K562 (cell line): Measurements from ENCODE around the gene FAM114A1. TPM values are rescaled to one million over a fixed set of nuclear protein-coding genes. Genes with fewer than 3 reads are reported as not detected.

ENCODE experiments used
- ATAC-seq: fragments of 200-7000 bp; cut with Tn5 transposase; 3 replicates; pipeline ENCODE4 v1.9.1; 2020; ENCODE audit warnings: moderate library complexity
- BruUV-seq: library from RNA; stranded (reverse); fragments of 400-500 nt; replicated peaks from 2 replicates; lab custom pipeline; 2021; lab: Mats Ljungman, UMichigan
- CTCF ChIA-PET: fragments of 300-600 bp; formaldehyde crosslinking; extraction: SDS; loops from one replicate; lab custom pipeline; 2021; ENCODE audit warnings: low intra/inter-chr PET ratio; lab: Yijun Ruan, JAX
- POLR2A ChIA-PET: fragments of 300-600, 350-650 bp; sonication (Branson Sonifier 250); formaldehyde crosslinking; extraction: SDS; loops from one replicate; lab custom pipeline; 2021; ENCODE audit warnings: antibody characterized with exemption, inconsistent platforms; lab: Yijun Ruan, JAX
- DNase-seq, 4 experiments: peaks; one replicate each; pipeline versions ENCODE4 v3.0.0 to v3.0.0-alpha.2; 2011 to 2018; ENCODE audit warnings: low spot score in 3 of 4, mixed read lengths in 3 of 4; ENCODE audit errors: extremely low read depth in 1 of 4
- FAIRE-seq: peaks from 2 replicates; lab custom pipeline; 2011; peaks lifted over from hg19 to GRCh38; lab: Jason Lieb, UNC
- H2AFZ ChIP-seq: 2 replicates; pipeline ENCODE4 v1.6.0; 2011; ENCODE audit warnings: low read depth, low read length, control low read depth, inconsistent platforms
- H3K27ac ChIP-seq: fragments of 200-600 bp; 3 replicates; pipeline ENCODE4 v1.8.0; 2011; ENCODE audit warnings: low read depth, mild to moderate bottlenecking, control low read depth, inconsistent platforms, low read length, moderate library complexity, mixed read lengths; ENCODE audit errors: extremely low read depth
- H3K27me3 ChIP-seq, 2 experiments: fragments of 300-600 bp in 1 of 2; 2 replicates in 1 of 2; 3 replicates in 1 of 2; pipeline versions ENCODE4 v1.6.0 to v1.8.0; 2011; ENCODE audit warnings: inconsistent platforms in 2 of 2, low read length in 2 of 2, mild to moderate bottlenecking in 1 of 2, mixed read lengths in 1 of 2, moderate library complexity in 1 of 2; ENCODE audit not compliant: control insufficient read depth in 2 of 2, insufficient read depth in 2 of 2
- H3K36me3 ChIP-seq: fragments of 300-600 bp; 3 replicates; pipeline ENCODE4 v1.8.0; 2011; ENCODE audit warnings: mild to moderate bottlenecking, low read length, inconsistent platforms; ENCODE audit not compliant: control insufficient read depth, insufficient read depth
- H3K4me1 ChIP-seq, 2 experiments: fragments of 200-600 bp in 1 of 2; replicated peaks in 1 of 2; 2 replicates in 1 of 2; 3 replicates in 1 of 2; pipeline versions ENCODE4 v1.5.1 to v1.8.0; 2011; ENCODE audit warnings: inconsistent platforms in 2 of 2, low read length in 2 of 2, mild to moderate bottlenecking in 1 of 2, mixed read lengths in 1 of 2, moderate library complexity in 1 of 2; ENCODE audit not compliant: control insufficient read depth in 2 of 2, insufficient read depth in 2 of 2
- H3K4me2 ChIP-seq: 2 replicates; pipeline ENCODE4 v1.6.1; 2011; ENCODE audit warnings: low read length, control low read depth, inconsistent platforms, mixed read lengths; ENCODE audit not compliant: insufficient read depth
- H3K4me3 ChIP-seq: fragments of 200-600 bp; sonication (generic), shearing (Covaris generic); 2 replicates; pipeline ENCODE4 v1.5.1; 2016; ENCODE audit warnings: control low read depth, inconsistent platforms
- H3K79me2 ChIP-seq: fragments of 200-600 bp; 3 replicates; pipeline ENCODE4 v1.8.0; 2011; ENCODE audit warnings: low read length, inconsistent platforms; ENCODE audit not compliant: control insufficient read depth, insufficient read depth
- H3K9ac ChIP-seq, 2 experiments: 2 replicates each; pipeline versions ENCODE4 v1.6.0 to v1.6.1; 2011; ENCODE audit warnings: low read depth in 2 of 2, low read length in 2 of 2, control low read depth in 1 of 2, inconsistent platforms in 1 of 2, mild to moderate bottlenecking in 1 of 2, mixed read lengths in 1 of 2; ENCODE audit not compliant: insufficient read depth in 1 of 2
- H3K9me1 ChIP-seq: one replicate; pipeline ENCODE4 v1.6.0; 2011; ENCODE audit warnings: inconsistent platforms, mild to moderate bottlenecking, low read length, moderate library complexity; ENCODE audit not compliant: control insufficient read depth, insufficient read depth
- H3K9me3 ChIP-seq: replicated peaks from 2 replicates; pipeline ENCODE4 v1.5.1; 2011; ENCODE audit warnings: low read depth, low read length, inconsistent platforms; ENCODE audit not compliant: control insufficient read depth, insufficient read depth
- H4K20me1 ChIP-seq: replicated peaks from 2 replicates; pipeline ENCODE4 v1.6.1; 2011; ENCODE audit warnings: low read length, inconsistent platforms, mixed read lengths; ENCODE audit not compliant: control insufficient read depth, insufficient read depth
- CBX5 ChIP-seq: IDR thresholded peaks from 2 replicates; pipeline ENCODE4 v1.6.1; 2014; ENCODE audit warnings: low read depth, borderline replicate concordance
- CHD7 ChIP-seq: fragments of 200-600 bp; sonication (generic); IDR thresholded peaks from one replicate; pipeline ENCODE4 v1.6.1; 2012; ENCODE audit warnings: mild to moderate bottlenecking, low read depth, low read length, inconsistent platforms
- EP300 ChIP-seq: IDR thresholded peaks from 2 replicates; pipeline ENCODE4 v1.6.1; 2012; ENCODE audit warnings: low read length, improper control_type of control experiment
- GABPA ChIP-seq: fragments of 200-800 bp; sonication (Bioruptor generic); conservative IDR thresholded peaks from 2 replicates; pipeline ENCODE4 v1.6.1; 2016; ENCODE audit warnings: low read depth, missing genetic modification characterization, missing compliant biosample characterization
- MYC ChIP-seq, 2 experiments: fragments of 250-450 bp in 1 of 2; sonication (Bioruptor Pico) in 1 of 2; IDR thresholded peaks; 2 replicates each; pipeline versions ENCODE4 v1.5.1 to v1.6.1; 2012 to 2021; ENCODE audit warnings: low read depth in 2 of 2, borderline replicate concordance in 1 of 2, improper control_type of control experiment in 1 of 2, low read length in 1 of 2, mild to moderate bottlenecking in 1 of 2, moderate library complexity in 1 of 2
- SMARCA5 ChIP-seq: fragments of 450-650 bp; IDR thresholded peaks from 2 replicates; pipeline ENCODE4 v1.6.1; 2016
- SREBF2 ChIP-seq: sonication (generic); formaldehyde crosslinking; IDR thresholded peaks from 2 replicates; pipeline ENCODE4 v1.4.0; 2020; ENCODE audit warnings: mild to moderate bottlenecking, missing genetic modification reagents
- ZFP1 ChIP-seq: fragments of 450-650 bp; formaldehyde crosslinking; IDR thresholded peaks from 2 replicates; pipeline ENCODE4 v1.4.0; 2020; ENCODE audit warnings: mild to moderate bottlenecking, mixed read lengths
- ZNF707 ChIP-seq: fragments of 250-450 bp; sonication (Bioruptor Pico); conservative IDR thresholded peaks from 2 replicates; pipeline ENCODE4 v1.8.0; 2022; ENCODE audit warnings: inconsistent platforms, mild to moderate bottlenecking, moderate library complexity
- WGBS: fragments of 100-300 bp; shearing (Covaris generic); methylation state at CpG from one replicate; pipeline ENCODE4 v1.1.6; 2016; ENCODE audit warnings: low coverage, mixed read lengths; ENCODE audit not compliant: insufficient coverage; ENCODE audit errors: missing lambda C conversion rate; 5-methylcytosine and 5-hydroxymethylcytosine counted together
- in situ Hi-C: fragments of 300-500 bp; cut with MboI; formaldehyde crosslinking; loops from 4 replicates; pipeline ENCODE4 v1.15.0; 2018; ENCODE audit warnings: inconsistent platforms, mixed read lengths
- intact Hi-C: fragments of 100-400 bp; cut with micrococcal nuclease; formaldehyde crosslinking; loops from 2 replicates; pipeline ENCODE4 v1.14.2; 2022
- polyA plus RNA-seq, 8 experiments: library from polyadenylated mRNA; depleted of rRNA in 4 of 8; stranded (reverse) in 5 of 8; unstranded in 3 of 8; fragments of >200 nt; fragmentation: Nextera tagmentation in 2 of 8; fragmentation: Illumina TruSeq in 1 of 8; extraction: Ambion mirVana in 2 of 8; extraction: Trizol in 1 of 8; gene quantifications; 2 replicates each; pipeline versions ENCODE4 v1.2.1 to v1.2.3, GENCODE V29; 2011 to 2014; ENCODE audit warnings: inconsistent platforms in 1 of 8, missing spikeins in 1 of 8
- total RNA-seq, 7 experiments: library from RNA; depleted of rRNA in 6 of 7; stranded (reverse); fragments of >200 nt in 6 of 7; fragmentation: Illumina TruSeq in 2 of 7; extraction: Trizol in 2 of 7; gene quantifications; 2 replicates each; pipeline versions ENCODE4 v1.2.1 to v1.2.3, GENCODE V29; 2011 to 2021; ENCODE audit warnings: low replicate concordance in 1 of 7
- TF ChIP-seq, protein P1 (sequence below), 2 experiments: IDR thresholded peaks; 2 replicates each; pipeline ENCODE4 v1.6.1; 2011; ENCODE audit warnings: borderline replicate concordance in 1 of 2, control low read depth in 1 of 2, low read depth in 1 of 2, low read length in 1 of 2, mild to moderate bottlenecking in 1 of 2, mixed read lengths in 1 of 2, moderate library complexity in 1 of 2; ENCODE audit not compliant: insufficient read depth in 1 of 2, insufficient read length in 1 of 2, poor library complexity in 1 of 2, severe bottlenecking in 1 of 2; ENCODE audit errors: extremely low read depth in 1 of 2

The FAM114A1 gene
- total and polyA plus RNA-seq, 9 of the 15 experiments (the other 6 are each of a cell fraction or from before 2014, with no cell fraction given): 1.8 to 12.0 (median 4.3) TPM

DNA sequence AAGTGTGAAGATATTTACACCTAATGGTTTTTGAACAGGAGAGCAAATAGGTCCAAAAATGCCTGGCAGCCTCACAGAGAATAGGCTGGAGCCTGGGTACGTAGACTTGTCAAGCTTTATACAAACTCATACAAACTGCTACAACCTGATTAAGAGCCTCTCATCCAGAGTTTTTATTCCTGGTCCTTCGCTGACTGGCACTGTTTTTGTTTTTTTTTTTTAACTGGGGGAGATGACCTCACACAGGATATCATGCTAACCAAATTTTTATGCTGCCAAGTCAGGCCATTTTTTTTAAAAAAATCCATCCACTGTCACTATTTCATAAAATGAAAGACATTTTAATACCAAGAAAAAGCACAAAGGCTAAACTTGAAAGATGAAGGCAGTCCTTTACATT is 1.9 kb downstream of the FAM114A1 start:
- H3K79me2 ChIP-seq: peaks cover 8% of the 10 kb centered on the region; the same call in 1 of the 3 replicates
- POLR2A ChIA-PET: interaction anchor here (1.5 kb wide), 1 partner anchor 11 kb away, joined by 3 read pairs; no protein-coding TSS in a partner anchor
- no peak overlapping the region for H2AFZ ChIP-seq
- BruUV-seq: no TSS peak
- H3K9me1 ChIP-seq: no peaks in the 10 kb centered on the region
- no peaks in the 10 kb centered on the region for H3K27me3 ChIP-seq
- H3K4me1 ChIP-seq: peaks cover 14 to 31% of the 10 kb centered on the region in 2 experiments
- intact Hi-C loops (no loop called here), in situ Hi-C loops (no loop called here)
- ATAC-seq (no peak), DNase-seq (no peak), FAIRE-seq (no peak)
- H3K27ac ChIP-seq: no peak overlapping the region
- CTCF ChIA-PET: no interaction called here
- no peak overlapping the region for H3K4me2 ChIP-seq
- no peak overlapping the region for H3K4me3 ChIP-seq
- WGBS: 75% methylated on average over 2 of the region's 2 CpGs
- 0 out of 2 replicates have a peak, but pooled peaks cover 3% of the 10 kb centered on the region for H4K20me1 ChIP-seq
- no peaks in the 10 kb centered on the region; the same call in 2 of the 3 replicates for H3K36me3 ChIP-seq
- H3K9me3 ChIP-seq: no peaks in the 10 kb centered on the region
- H3K9ac ChIP-seq: no peak overlapping the region
- TF ChIP-seq GABPA (no peak), SMARCA5 (no peak), MYC (IDR thresholded peaks at IDR 0.05; ENCODE audit: low read depth, low read length) (no peak), MYC (CRISPR knock-in tag; IDR thresholded peaks at IDR 0.05; ENCODE audit: borderline replicate concordance, low read depth) (no peak), ZNF707 (CRISPR knock-in tag) (no peak), SREBF2 (CRISPR knock-in tag) (no peak), CHD7 (no peak), EP300 (no peak), ZFP1 (no peak), CBX5 (no peak)
- TF ChIP-seq, protein P1, sequence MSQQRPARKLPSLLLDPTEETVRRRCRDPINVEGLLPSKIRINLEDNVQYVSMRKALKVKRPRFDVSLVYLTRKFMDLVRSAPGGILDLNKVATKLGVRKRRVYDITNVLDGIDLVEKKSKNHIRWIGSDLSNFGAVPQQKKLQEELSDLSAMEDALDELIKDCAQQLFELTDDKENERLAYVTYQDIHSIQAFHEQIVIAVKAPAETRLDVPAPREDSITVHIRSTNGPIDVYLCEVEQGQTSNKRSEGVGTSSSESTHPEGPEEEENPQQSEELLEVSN (IDR thresholded peaks at IDR 0.05; ENCODE audit: borderline replicate concordance in 1 of 2, extremely low read depth in 1 of 2, insufficient read depth in 1 of 2, insufficient read length in 1 of 2, low read depth in 1 of 2, low read length in 1 of 2, poor library complexity in 1 of 2, severe bottlenecking in 1 of 2): no peak
